RWPE1 (cell line): ENCODE results near the gene NAALADL2.

Experiments
- CTCF ChIA-PET: fragments of 350-600 bp; sonication (Branson Sonifier 250); formaldehyde crosslinking; extraction: SDS; loops from one replicate; lab custom pipeline; 2021; lab: Yijun Ruan, JAX
- POLR2A ChIA-PET: fragments of 400-600 bp; formaldehyde crosslinking; extraction: SDS; loops from one replicate; lab custom pipeline; 2020; ENCODE audit warnings: antibody characterized with exemption; ENCODE audit not compliant: low non-redundant PET; lab: Yijun Ruan, JAX
- DNase-seq: peaks from one replicate; pipeline ENCODE4 v3.0.0; 2012; ENCODE audit warnings: low spot score
- H3K27ac ChIP-seq: fragments of 450-650 bp; 2 replicates; pipeline ENCODE4 v1.5.1; 2017
- TF ChIP-seq, protein P1 (sequence below): fragments of 450-650 bp; conservative IDR thresholded peaks from 2 replicates; pipeline ENCODE4 v1.5.1; 2017; ENCODE audit warnings: low read depth, mild to moderate bottlenecking

The NAALADL2 gene

DNA sequence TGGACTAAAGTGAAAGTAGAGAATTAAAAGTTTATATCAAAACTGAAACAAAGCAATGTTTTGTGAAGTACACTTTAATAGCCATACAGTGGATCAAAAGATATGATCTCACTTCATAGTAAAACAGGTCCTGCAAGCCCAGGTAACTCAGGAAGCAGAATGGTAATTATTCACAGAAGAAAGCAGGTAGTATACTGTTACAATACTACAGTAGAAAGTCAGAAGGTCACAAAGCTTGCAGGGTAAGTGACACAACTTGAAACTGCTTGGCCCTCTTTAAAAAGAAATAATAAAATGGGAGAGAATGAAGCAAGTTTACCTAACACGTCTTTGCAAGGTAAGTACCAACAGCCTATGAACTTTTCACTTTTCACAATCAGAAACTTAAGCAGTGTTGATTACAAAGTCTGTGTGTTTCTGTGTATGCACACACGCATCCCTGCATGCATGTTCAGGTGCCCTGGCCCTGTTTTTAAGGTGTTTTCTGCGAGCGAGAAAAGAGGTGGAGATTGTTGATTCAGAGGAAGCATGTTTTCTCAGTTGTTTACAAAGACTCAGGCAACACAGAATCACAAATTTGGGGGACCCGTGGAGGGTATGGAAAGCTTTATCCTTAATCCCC is at the start of gene NAALADL2:
Gene NAALADL2 (plus strand): TSS at position 221 of the 622 bp plus-strand sequence.
- ChIA-PET POLR2A (no interaction called here), CTCF (no interaction called here)
- TF ChIP-seq, protein P1, sequence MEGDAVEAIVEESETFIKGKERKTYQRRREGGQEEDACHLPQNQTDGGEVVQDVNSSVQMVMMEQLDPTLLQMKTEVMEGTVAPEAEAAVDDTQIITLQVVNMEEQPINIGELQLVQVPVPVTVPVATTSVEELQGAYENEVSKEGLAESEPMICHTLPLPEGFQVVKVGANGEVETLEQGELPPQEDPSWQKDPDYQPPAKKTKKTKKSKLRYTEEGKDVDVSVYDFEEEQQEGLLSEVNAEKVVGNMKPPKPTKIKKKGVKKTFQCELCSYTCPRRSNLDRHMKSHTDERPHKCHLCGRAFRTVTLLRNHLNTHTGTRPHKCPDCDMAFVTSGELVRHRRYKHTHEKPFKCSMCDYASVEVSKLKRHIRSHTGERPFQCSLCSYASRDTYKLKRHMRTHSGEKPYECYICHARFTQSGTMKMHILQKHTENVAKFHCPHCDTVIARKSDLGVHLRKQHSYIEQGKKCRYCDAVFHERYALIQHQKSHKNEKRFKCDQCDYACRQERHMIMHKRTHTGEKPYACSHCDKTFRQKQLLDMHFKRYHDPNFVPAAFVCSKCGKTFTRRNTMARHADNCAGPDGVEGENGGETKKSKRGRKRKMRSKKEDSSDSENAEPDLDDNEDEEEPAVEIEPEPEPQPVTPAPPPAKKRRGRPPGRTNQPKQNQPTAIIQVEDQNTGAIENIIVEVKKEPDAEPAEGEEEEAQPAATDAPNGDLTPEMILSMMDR = no peak
- DNase-seq = no peak
- no peak within 1 kb of the TSS for H3K27ac ChIP-seq

DNA sequence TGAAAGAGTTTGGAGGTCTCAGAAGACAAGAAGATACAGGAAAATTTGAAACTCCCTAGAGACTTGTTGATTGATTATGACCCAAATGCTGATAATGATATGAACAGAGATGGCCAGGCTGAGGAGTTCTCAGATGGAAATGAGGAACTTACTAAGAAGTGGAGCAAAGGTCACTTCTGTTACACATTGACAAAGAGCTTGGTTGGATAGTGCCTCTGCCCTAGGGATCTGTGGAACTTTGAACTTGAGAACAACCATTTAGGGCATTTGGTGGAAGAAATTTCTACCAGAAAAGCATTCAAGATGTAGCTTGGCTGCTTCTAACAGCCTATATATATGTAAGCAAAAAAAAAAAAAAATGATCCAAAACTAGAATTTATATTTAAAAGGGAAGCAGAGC is 48.9 kb upstream of the NAALADL2 start:
- CTCF ChIA-PET = no interaction called here
- no peak for DNase-seq
- no peak overlapping the region for H3K27ac ChIP-seq
- TF ChIP-seq, protein P1 = no peak
- POLR2A ChIA-PET = no interaction called here

DNA sequence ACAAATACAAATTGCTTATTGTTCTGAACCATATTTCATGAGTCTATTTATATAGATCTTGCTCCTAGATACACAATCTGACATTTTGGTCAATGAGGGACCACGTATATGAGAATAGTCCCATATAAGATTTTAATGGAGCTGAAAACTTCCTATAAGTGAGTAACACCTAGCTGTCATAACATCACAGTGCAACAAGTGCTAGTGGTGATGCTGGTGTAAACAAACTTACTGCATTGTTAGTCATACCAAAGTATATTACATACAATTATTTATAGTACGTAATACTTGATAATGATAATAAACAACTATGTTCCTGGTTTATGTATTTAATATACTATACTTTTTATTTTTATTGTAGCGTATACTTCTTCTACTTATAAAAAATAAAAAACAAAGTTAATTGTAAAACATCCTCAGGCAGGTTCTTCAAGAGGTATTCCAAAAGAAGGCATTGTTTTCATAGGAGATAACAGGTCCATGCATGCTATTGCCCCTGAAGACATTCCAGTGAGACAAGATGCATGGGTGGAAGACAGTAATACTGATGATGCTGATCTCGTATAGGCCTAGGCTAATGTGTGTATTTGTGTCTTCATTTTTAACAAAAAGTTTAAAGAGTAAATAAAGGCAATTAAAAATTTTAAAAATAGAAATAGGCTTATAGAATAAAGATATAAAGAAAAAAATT is 46.8 kb upstream of the NAALADL2 start:
- TF ChIP-seq, protein P1 = no peak
- no peak for DNase-seq
- CTCF ChIA-PET = interaction anchor here (0.6 kb wide), 1 partner anchor 508 kb away, joined by 3 read pairs; no protein-coding TSS in a partner anchor
- no peak overlapping the region for H3K27ac ChIP-seq
- POLR2A ChIA-PET = no interaction called here

DNA sequence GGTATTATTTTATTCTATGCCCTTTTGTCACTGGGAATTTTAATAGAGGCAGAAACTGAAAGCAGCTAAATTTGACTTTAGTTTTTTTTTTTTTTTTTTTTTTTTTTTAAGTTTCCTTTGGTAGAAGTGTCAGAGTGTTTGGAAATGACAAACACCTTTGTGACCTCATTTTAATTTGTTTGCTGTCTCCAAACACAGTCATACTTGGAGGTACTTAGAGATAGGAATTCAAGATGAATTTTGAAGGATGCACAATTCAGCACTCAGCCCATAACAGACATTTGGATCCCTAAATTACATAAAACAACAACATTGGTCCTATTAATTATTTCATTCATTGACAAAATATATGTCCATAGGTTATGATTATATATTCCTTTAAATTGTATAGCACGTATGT is 43.4 kb upstream of the NAALADL2 start:
- TF ChIP-seq, protein P1 = no peak
- no peak overlapping the region for H3K27ac ChIP-seq
- POLR2A ChIA-PET = no interaction called here

DNA sequence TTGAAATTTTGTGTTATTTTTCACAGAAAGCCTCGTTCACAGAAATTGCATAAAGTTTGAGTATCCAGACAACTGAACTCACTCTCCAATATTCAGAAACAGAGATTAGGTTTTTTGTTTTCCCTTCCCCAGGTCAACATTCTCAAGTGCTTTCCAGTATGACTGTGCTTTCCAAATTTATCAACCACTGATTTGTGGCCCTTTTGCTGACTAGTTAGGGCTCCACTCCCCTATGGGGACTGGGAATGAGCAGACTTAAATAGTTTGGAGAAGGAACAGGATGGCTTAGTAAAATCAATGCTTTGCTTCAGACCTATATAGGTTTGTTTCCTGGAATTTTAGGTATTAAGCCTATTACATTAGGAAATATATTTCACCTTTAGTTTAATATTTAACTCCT is 38.2 kb upstream of the NAALADL2 start:
- POLR2A ChIA-PET = no interaction called here
- no peak overlapping the region for H3K27ac ChIP-seq
- CTCF ChIA-PET = no interaction called here
- TF ChIP-seq, protein P1 = no peak
- no peak for DNase-seq

More for the DNA sequence above, 43.4 kb upstream of the NAALADL2 start:
- CTCF ChIA-PET = no interaction called here
- DNase-seq = no peak

DNA sequence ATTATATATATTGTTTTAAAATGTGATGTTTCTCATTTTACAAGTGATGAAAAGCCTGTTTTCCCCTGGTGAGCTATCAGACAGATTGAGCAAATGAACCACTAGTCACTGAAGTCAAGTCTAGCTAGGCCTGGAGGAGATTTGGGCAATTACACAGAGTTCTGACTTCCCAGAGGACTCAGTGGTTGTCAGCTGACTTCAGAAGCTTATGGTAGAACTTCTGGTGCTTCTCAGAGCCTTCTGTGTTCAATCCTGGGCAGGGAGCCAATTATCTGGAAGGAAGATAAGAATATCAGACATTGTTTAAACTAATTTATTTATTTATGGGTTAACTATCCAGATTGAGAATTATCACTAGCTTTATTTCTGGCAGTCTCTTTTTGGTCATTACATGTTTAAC is 37.7 kb upstream of the NAALADL2 start:
- POLR2A ChIA-PET = no interaction called here
- no peak for DNase-seq
- CTCF ChIA-PET = interaction anchor here (0.6 kb wide), 2 partner anchors 1724 to 1828 kb away, joined by 3 to 4 read pairs; no protein-coding TSS in a partner anchor
- H3K27ac ChIP-seq = no peak overlapping the region
- TF ChIP-seq, protein P1 = no peak
